ENCODE results near the gene RNF103.
"Not testable (repeated sequence)": the region's sequence is repeated elsewhere in the genome, so short reads cannot be mapped to it uniquely, and the experiment has no call there.

RNF103 gene, protein sequence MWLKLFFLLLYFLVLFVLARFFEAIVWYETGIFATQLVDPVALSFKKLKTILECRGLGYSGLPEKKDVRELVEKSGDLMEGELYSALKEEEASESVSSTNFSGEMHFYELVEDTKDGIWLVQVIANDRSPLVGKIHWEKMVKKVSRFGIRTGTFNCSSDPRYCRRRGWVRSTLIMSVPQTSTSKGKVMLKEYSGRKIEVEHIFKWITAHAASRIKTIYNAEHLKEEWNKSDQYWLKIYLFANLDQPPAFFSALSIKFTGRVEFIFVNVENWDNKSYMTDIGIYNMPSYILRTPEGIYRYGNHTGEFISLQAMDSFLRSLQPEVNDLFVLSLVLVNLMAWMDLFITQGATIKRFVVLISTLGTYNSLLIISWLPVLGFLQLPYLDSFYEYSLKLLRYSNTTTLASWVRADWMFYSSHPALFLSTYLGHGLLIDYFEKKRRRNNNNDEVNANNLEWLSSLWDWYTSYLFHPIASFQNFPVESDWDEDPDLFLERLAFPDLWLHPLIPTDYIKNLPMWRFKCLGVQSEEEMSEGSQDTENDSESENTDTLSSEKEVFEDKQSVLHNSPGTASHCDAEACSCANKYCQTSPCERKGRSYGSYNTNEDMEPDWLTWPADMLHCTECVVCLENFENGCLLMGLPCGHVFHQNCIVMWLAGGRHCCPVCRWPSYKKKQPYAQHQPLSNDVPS

DNA sequence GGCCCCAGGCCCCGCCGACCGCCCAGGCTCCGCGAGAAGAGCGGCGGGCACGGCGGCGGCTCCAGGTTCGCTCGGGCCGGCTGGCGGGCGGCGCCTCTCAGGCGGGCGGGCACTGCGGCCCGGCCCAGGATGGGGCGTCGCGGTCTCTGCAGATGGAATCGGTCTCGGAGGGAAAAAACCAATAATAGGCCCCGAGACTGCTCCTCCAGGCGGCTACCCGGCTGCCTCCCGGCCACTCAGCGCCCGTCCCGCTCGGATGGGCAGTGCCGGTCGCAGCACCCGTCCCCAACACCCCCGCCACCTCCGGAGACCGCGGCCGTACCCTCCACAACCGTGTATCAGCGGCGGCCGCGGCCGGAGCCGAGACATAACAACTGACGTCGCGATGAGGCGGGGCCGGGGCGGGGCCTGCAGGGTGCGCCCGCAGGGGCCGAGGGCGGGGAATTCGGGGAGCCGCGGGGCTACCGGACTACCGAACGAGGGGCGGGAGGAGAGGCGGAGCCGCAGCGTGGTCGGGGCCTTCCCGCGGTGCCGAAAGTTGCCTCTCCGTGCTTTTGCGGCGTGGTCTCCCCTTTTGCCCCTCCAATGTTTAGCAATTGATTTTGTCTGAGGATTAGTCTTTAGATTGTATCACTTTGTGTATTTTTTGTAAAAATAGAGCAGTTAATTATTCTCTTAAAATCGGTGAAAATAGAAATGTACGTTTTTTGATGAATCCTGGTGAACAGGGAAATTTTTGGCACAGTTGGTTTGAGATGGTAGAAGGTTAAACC is at the start of gene RNF103:
TSS of gene RNF103 (minus strand) at position 372 of the 773 bp plus-strand sequence. CDS start 979 bp downstream, outside the sequence.
- DNase-seq (ENCODE audit: low read depth in 2 of 2), result peak; percentile 87 to 91

GRCh38 chr2:86673011-86673410 is 49.3 kb upstream of the RNF103 start:
- DNase-seq (ENCODE audit: low read depth in 2 of 2), result no peak

DNA sequence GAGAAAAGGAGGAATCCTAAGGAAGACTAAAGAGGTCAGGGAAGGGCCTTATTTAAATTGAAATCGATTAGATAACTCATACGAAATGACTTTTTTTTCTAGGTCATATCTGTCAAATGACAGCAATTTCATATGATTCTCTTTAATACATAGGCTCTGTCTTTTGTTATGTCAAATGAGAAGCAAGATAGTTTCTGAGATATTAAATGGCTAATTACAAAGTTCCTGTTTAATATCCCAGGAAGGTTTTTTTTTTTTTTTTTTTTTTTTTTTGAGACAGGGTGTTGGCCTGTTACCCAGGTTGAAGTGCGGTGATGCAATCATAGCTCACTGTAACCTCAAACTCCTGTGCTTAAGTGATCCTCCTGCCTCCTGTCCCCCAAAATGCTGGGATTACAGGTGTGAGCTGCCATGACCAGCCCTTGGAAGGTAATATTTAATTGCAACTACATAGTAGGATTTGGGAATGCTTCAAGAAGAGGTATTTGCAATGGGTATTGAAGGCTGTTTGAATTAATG is 48.4 kb upstream of the RNF103 start:
- no peak for DNase-seq (ENCODE audit: low read depth in 2 of 2)

DNA sequence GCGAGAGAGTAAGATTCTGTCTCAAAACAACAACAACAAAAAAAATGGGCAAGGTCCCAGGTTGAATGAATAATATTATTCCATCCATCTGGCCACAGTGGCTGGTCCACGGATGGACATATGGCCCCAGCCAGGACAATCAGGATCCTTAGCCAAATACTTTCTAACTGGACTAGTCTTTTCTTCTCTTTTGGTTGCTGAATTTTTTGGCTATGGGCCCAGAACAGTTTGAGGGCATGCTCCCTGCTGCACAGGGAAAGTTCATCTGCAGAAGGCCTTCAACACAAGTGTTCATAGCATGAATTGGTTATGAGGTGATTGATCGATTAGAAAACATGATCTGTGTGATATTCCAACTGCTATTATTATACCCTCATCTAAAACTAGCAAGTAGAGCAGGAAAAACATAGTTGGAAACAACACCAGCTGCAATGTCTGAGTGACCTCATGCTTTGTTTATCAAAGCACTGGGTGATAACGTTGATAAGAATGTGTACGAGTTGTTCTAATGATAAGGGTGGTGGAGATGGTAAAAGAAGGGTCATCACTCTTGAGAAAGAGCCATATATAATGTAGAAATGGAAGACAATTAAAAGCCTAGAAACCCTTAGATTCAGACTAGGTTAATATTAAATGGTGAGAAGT is 47.8 kb upstream of the RNF103 start:
- DNase-seq (ENCODE audit: low read depth in 2 of 2), result no peak

DNA sequence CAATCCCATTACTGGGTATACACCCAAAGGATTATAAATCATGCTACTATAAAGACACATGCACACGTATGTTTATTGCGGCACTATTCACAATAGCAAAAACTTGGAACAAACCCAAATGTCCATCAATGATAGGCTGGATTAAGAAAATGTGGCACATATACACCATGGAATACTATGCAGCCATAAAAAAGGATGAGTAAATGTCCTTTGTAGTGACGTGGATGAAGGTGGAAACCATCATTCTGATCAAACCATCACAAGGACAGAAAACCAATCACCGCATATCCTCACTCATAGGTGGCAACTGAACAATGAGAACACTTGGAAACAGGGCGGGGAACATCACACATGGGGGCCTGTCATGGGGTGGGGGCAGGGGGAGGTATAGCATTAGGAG is 45.7 kb upstream of the RNF103 start:
- not testable (repeated sequence) for DNase-seq (ENCODE audit: low read depth in 2 of 2)

- no peak for DNase-seq (ENCODE audit: low read depth in 2 of 2)
Observed at GRCh38 chr2:86661333-86661732, 37.7 kb upstream of the RNF103 start.

DNA sequence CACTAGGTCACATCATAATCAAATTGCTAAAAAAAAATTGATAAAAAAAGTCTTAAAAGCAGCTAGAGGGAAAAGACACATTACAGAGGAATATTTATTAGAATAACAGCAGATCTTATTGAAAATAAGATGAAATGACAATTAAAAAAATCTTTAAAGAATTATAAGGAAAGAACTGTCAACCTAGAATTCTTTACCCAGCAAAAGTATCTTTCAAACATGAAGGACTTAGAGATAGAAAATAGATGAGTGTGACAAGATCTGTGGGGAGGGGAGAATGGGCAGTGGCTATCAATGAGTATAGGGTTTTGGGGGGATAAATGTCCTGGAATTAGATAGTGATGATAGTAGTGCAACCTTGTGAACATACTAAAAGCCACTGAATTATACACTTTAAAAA is 26.5 kb upstream of the RNF103 start:
- no peak for DNase-seq (ENCODE audit: low read depth in 2 of 2)

- DNase-seq (ENCODE audit: low read depth in 2 of 2), result no peak
Observed at GRCh38 chr2:86649119-86649947, 25.7 kb upstream of the RNF103 start.

- no peak for DNase-seq (ENCODE audit: low read depth in 2 of 2)
Observed at GRCh38 chr2:86648681-86649080, 25.0 kb upstream of the RNF103 start.

- DNase-seq (ENCODE audit: low read depth in 2 of 2), result no peak
Observed at GRCh38 chr2:86646865-86647264, 23.2 kb upstream of the RNF103 start.

- DNase-seq (ENCODE audit: low read depth in 2 of 2), result no peak
Observed at GRCh38 chr2:86646329-86646728, 22.7 kb upstream of the RNF103 start.

GRCh38 chr2:86645752-86646151 is 22.1 kb upstream of the RNF103 start:
- DNase-seq (ENCODE audit: low read depth in 2 of 2), result no peak

GRCh38 chr2:86638712-86639111 is 15.0 kb upstream of the RNF103 start:
- DNase-seq (ENCODE audit: low read depth in 2 of 2), result no peak

DNA sequence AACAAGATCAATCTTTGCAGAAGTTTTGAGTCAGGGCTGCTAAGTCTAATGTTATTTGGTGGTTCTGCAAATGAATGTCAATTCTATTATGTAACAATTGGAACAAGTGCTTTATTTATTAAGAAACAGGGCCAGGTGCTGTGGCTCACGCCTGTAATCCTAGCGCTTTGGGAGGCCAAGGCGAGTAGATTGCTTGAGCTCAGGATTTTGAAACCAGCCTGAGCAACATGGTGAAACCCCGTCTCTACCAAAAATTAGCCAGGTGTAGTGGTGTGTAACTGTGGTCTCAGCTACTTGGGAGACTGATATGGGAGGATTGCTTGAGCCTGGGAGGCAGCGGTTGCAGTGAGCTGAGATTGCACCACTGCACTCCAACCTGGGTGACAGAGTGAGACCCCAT is 13.2 kb upstream of the RNF103 start:
- no peak for DNase-seq (ENCODE audit: low read depth in 2 of 2)

- DNase-seq (ENCODE audit: low read depth in 2 of 2), result no peak
Observed at GRCh38 chr2:86634352-86634751, 10.7 kb upstream of the RNF103 start.

- no peak for DNase-seq (ENCODE audit: low read depth in 2 of 2)
Observed at GRCh38 chr2:86633155-86633651, 9.5 kb upstream of the RNF103 start.

GRCh38 chr2:86632672-86633071 is 9.0 kb upstream of the RNF103 start:
- DNase-seq (ENCODE audit: low read depth in 2 of 2), result no peak

DNA sequence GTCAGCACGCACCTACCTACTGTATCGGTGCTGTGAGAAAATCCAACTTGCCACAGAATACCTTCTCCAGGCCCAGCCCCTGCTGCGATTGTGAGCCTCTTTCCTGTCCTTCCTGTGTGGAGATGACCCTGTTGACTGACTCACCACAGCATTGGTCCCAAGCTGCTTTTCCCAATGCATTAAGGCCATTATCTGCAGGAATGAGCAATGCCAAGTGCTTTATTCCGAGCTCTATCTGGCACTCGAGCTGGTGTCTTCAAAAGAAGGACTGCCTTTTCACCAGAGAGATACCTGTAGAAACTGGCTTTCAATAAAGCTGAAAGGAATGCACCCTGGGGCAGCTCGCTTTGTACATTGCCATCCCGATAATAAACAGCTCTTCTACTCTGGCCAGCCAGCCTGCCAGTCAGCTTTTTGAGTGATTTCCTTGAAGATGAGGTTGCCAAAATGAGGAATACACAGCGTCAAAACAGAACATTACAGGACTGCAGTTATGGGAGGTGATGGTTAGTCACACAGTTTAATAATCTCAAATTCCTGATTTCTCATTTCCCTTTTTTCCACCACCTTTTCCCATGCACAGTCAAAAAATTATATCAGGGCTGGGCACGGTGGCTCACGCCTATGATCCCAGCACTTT is 8.3 kb upstream of the RNF103 start:
- no peak for DNase-seq (ENCODE audit: low read depth in 2 of 2)

DNA sequence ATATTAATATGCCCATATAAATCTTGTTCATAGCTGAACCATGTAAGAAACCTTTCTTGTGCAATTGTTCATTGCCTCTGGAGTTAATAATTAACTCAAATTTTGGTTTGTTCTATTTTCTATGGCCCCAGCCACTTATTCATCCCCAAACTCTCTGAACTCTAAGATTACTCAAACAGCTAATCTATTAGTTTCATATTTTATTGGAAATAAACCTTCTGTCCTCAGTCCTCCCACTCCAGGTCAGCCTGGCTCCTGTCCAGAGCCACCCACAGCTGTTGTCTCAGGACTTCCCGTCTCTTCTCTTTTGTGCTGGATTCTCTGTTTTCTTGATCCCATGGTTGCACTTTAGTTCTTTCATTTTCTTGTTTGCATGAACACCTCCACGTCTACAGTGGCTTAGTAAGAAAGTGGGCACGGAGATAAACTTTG is 4.4 kb upstream of the RNF103 start:
- DNase-seq (ENCODE audit: low read depth in 2 of 2), result no peak

DNA sequence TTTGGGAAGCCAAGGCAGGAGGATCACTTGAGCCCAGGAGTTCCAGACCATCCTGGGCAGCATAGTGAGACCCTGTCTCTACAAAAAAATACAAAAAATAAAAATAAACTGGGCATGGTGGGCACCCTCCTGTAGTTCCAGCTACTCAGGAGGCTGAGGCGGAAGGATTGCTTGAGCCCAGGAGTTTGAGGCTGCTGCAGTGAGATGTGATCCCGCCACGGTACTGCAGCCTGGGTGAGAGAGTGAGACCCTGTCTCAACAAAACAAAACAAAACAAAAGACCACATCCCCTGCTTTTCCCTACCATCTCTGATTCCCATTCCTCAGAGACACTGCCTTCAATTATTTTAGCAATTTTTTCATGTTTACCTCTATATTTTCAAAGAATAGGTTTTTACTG is 3.9 kb upstream of the RNF103 start:
- no peak for DNase-seq (ENCODE audit: low read depth in 2 of 2)
